ENCODE data around the gene GRIN3A.

GRCh38 chr9:101527066-101527465 lies 211.4 kb downstream of the GRIN3A start:
- TF ChIP-seq, protein P1, sequence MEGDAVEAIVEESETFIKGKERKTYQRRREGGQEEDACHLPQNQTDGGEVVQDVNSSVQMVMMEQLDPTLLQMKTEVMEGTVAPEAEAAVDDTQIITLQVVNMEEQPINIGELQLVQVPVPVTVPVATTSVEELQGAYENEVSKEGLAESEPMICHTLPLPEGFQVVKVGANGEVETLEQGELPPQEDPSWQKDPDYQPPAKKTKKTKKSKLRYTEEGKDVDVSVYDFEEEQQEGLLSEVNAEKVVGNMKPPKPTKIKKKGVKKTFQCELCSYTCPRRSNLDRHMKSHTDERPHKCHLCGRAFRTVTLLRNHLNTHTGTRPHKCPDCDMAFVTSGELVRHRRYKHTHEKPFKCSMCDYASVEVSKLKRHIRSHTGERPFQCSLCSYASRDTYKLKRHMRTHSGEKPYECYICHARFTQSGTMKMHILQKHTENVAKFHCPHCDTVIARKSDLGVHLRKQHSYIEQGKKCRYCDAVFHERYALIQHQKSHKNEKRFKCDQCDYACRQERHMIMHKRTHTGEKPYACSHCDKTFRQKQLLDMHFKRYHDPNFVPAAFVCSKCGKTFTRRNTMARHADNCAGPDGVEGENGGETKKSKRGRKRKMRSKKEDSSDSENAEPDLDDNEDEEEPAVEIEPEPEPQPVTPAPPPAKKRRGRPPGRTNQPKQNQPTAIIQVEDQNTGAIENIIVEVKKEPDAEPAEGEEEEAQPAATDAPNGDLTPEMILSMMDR (IDR thresholded peaks at IDR 0.05), result no peak
- no peak for TF ChIP-seq POLR2AphosphoS5 (IDR thresholded peaks at IDR 0.05)
